Glutamatergic neuron (in vitro differentiated cells): ENCODE measurements around the gene GSAP. TPM values are rescaled to one million over a fixed set of nuclear protein-coding genes. Genes with fewer than 3 reads are reported as not detected.

ENCODE experiments used
- DNase-seq: peaks from one replicate; pipeline ENCODE4 v3.0.0; 2022
- H3K27ac Mint-ChIP-seq: one replicate; pipeline ENCODE4 v1.8.0; 2020; ENCODE audit warnings: mild to moderate bottlenecking, mixed read lengths, inconsistent platforms; ENCODE audit not compliant: unreplicated experiment
- H3K27me3 Mint-ChIP-seq: one replicate; pipeline ENCODE4 v1.8.0; 2020; ENCODE audit warnings: mild to moderate bottlenecking, moderate library complexity, mixed read lengths, inconsistent platforms; ENCODE audit not compliant: unreplicated experiment
- H3K36me3 Mint-ChIP-seq: one replicate; pipeline ENCODE4 v1.8.0; 2020; ENCODE audit warnings: mild to moderate bottlenecking, mixed read lengths, inconsistent platforms; ENCODE audit not compliant: unreplicated experiment
- H3K4me1 Mint-ChIP-seq: one replicate; pipeline ENCODE4 v1.8.0; 2020; ENCODE audit warnings: mild to moderate bottlenecking, low read depth, mixed read lengths, inconsistent platforms; ENCODE audit not compliant: unreplicated experiment
- H3K4me3 Mint-ChIP-seq: one replicate; pipeline ENCODE4 v1.8.0; 2020; ENCODE audit warnings: mild to moderate bottlenecking, mixed read lengths, inconsistent platforms; ENCODE audit not compliant: unreplicated experiment
- H3K9me3 Mint-ChIP-seq: one replicate; pipeline ENCODE4 v1.8.0; 2020; ENCODE audit warnings: mild to moderate bottlenecking, moderate library complexity, mixed read lengths, inconsistent platforms; ENCODE audit not compliant: unreplicated experiment
- total RNA-seq: library from RNA; stranded (reverse); fragmentation: NEBNext Ultra II Directional; extraction: Animal tissue kit (Norgen Biotek cat#: 25700); gene quantifications from one replicate; pipeline ENCODE4 v1.2.1, GENCODE V29; 2021; ENCODE audit not compliant: unreplicated experiment
- TF ChIP-seq, protein P1 (sequence below): fragments of 200-600 bp; sonication (generic); IDR thresholded peaks from one replicate; pipeline ENCODE4 v1.5.0; 2021; ENCODE audit not compliant: partially characterized antibody, unreplicated experiment

The GSAP gene
- total RNA-seq, 1 donor from 2014 or later = 0.76 TPM

DNA sequence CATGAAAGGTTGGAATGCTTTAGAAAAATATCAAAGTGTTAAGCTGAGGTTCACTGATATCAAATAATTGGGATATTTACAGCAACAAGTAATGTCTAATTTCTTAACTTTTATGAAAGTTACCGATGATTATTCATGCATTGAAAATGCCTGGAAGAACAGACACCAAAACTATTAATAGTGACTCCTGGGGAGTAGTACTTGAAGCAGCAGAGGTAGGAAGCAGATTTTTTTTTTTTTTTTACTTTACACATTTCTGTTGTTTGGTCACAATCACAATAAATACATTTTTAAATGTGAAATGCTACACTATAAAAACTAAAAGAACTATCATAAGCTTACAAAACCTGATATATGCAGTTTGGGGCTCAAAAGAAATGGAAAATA, 146.1 kb downstream of the GSAP start:
- TF ChIP-seq, protein P1, sequence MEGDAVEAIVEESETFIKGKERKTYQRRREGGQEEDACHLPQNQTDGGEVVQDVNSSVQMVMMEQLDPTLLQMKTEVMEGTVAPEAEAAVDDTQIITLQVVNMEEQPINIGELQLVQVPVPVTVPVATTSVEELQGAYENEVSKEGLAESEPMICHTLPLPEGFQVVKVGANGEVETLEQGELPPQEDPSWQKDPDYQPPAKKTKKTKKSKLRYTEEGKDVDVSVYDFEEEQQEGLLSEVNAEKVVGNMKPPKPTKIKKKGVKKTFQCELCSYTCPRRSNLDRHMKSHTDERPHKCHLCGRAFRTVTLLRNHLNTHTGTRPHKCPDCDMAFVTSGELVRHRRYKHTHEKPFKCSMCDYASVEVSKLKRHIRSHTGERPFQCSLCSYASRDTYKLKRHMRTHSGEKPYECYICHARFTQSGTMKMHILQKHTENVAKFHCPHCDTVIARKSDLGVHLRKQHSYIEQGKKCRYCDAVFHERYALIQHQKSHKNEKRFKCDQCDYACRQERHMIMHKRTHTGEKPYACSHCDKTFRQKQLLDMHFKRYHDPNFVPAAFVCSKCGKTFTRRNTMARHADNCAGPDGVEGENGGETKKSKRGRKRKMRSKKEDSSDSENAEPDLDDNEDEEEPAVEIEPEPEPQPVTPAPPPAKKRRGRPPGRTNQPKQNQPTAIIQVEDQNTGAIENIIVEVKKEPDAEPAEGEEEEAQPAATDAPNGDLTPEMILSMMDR = no peak
- Mint-ChIP-seq H3K27ac (no peak overlapping the region), H3K36me3 (peaks cover 5% of the 10 kb centered on the region), H3K4me3 (no peak overlapping the region), H3K4me1 (no peaks in the 10 kb centered on the region), H3K9me3 (no peaks in the 10 kb centered on the region), H3K27me3 (peaks cover 3% of the 10 kb centered on the region)
- DNase-seq = no peak

DNA sequence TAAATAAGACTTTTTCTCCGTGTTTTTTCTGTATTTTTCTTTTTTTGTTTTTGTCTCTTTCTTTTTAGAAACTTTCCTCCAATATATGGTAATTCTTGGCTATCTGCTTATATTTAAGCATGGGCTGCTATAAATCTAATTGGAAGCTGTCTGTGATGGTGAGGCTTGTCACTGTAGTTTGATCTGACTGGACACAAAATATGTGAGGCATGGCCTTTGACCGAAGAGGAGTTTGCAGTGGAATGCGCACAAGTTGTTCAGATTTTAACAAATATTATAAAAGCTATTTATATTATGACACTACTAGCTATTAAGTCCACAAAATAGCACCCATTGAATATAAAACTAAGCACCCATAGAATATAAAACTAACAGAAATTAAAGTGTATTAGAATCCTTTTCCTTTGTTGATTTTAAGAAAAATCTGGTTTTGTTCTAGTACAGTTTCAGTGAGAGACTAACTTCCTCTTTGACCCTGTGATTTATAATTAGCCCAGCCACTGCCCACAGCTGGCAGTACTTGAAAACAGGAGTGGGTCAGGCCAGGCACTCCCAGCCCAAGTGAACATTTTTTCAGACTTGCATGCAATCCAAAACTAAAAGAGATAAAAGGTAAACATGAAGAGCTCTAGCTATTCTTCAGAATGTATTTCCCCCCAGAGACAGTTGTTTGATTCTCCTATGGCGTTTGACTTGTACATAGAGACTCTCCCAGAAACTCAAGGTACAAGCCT, 146.6 kb downstream of the GSAP start:
- Mint-ChIP-seq H3K27me3 (peaks cover 1% of the 10 kb centered on the region), H3K4me1 (no peaks in the 10 kb centered on the region), H3K27ac (no peak overlapping the region), H3K36me3 (peaks cover 5% of the 10 kb centered on the region), H3K9me3 (no peaks in the 10 kb centered on the region), H3K4me3 (no peak overlapping the region)
- no peak for DNase-seq
- TF ChIP-seq, protein P1 = no peak

DNA sequence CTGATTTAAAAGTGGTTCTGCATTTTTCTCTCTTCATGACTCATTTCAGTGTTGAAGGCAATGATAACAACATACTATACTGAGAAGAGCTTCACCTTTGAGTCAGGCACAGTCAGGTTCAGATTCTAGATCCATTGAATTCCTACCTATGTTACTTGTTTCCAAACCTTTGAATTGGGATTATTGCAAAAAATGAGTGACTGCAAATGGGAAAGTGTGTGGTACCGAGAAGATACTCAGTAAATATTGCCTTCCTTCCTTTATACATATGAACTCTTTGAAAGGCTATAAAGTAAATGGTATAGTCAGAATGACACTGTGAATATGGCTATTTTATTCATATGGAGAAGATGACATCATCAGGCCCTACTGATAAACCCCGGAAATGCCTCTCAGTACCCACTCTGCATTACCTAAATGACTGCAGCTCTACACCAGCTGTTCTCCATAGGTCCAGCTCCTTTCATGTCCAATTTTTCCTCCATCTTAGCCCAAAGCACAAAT, 149.8 kb downstream of the GSAP start:
- no peak overlapping the region for H3K27ac Mint-ChIP-seq
- H3K4me3 Mint-ChIP-seq = no peak overlapping the region
- H3K9me3 Mint-ChIP-seq = no peaks in the 10 kb centered on the region
- H3K27me3 Mint-ChIP-seq = peaks cover 1% of the 10 kb centered on the region
- H3K4me1 Mint-ChIP-seq = no peaks in the 10 kb centered on the region
- DNase-seq = no peak
- TF ChIP-seq, protein P1 = no peak
- H3K36me3 Mint-ChIP-seq = peaks cover 5% of the 10 kb centered on the region

- Mint-ChIP-seq H3K9me3 (no peaks in the 10 kb centered on the region), H3K4me3 (no peak overlapping the region), H3K36me3 (peaks cover 5% of the 10 kb centered on the region), H3K4me1 (no peaks in the 10 kb centered on the region), H3K27ac (no peak overlapping the region), H3K27me3 (peaks cover 1% of the 10 kb centered on the region)
- no peak for DNase-seq
- TF ChIP-seq, protein P1 = no peak
These were observed 150.5 kb downstream of the GSAP start for GRCh38 chr7:77265666-77266065.

DNA sequence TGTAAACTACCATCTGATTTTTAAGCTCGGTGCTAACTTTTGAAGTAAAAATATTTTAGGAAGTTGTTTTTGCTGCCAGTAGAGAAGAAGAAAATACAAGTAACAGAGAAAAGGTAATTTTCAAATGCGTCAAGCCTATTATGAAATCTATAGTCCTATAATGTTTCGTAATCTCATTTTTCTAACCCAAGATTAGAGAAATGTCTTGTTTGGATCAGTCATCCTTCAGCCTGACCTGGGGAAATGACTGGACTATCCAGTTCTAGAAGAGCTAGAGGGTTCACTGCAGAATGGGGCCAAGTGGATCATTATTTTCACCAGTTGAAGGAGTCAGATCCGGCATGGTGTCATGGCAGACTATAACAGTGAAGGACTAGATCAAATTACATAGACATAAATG, 153.8 kb downstream of the GSAP start:
- TF ChIP-seq, protein P1 = no peak

More for the DNA sequence above, 153.8 kb downstream of the GSAP start:
- no peaks in the 10 kb centered on the region for H3K36me3 Mint-ChIP-seq
- H3K4me1 Mint-ChIP-seq = no peaks in the 10 kb centered on the region
- peaks cover 1% of the 10 kb centered on the region for H3K27me3 Mint-ChIP-seq
- H3K9me3 Mint-ChIP-seq = no peaks in the 10 kb centered on the region
- H3K27ac Mint-ChIP-seq = no peak overlapping the region
- DNase-seq = no peak
- H3K4me3 Mint-ChIP-seq = no peak overlapping the region
